HEK293T (cell line): Measurements from ENCODE around the gene OR5AP2.
"Not testable (repeated sequence)": the region's sequence is repeated elsewhere in the genome, so short reads cannot be mapped to it uniquely, and the experiment has no call there.

Experiments used
- CTCF ChIA-PET: fragments of 350-600 bp; formaldehyde crosslinking; extraction: SDS; loops from one replicate; lab custom pipeline; 2021; ENCODE audit warnings: antibody characterized with exemption, inconsistent platforms; lab: Yijun Ruan, JAX
- POLR2A ChIA-PET: fragments of 350-600 bp; formaldehyde crosslinking; extraction: SDS; loops from one replicate; lab custom pipeline; 2020; ENCODE audit warnings: antibody characterized with exemption, inconsistent platforms; lab: Yijun Ruan, JAX
- DNase-seq: peaks from one replicate; pipeline ENCODE4 v3.0.0; 2012; ENCODE audit warnings: mixed read lengths; ENCODE audit errors: extremely low spot score
- ARNT ChIP-seq: fragments of 450-650 bp; IDR thresholded peaks from 2 replicates; pipeline ENCODE4 v1.6.1; 2017; ENCODE audit warnings: mild to moderate bottlenecking
- BHLHE40 ChIP-seq: fragments of 450-650 bp; IDR thresholded peaks from 2 replicates; pipeline ENCODE4 v1.6.1; 2016; ENCODE audit warnings: mild to moderate bottlenecking, moderate library complexity, borderline replicate concordance
- CTBP1 ChIP-seq: fragments of 450-650 bp; IDR thresholded peaks from 2 replicates; pipeline ENCODE4 v1.6.1; 2016; ENCODE audit warnings: borderline replicate concordance
- ELF4 ChIP-seq: fragments of 450-650 bp; IDR thresholded peaks from 2 replicates; pipeline ENCODE4 v1.6.1; 2017; ENCODE audit warnings: antibody characterized with exemption
- FOXA1 ChIP-seq: fragments of 450-650 bp; IDR thresholded peaks from 2 replicates; pipeline ENCODE4 v1.6.1; 2016; ENCODE audit warnings: mild to moderate bottlenecking
- FOXK2 ChIP-seq: fragments of 450-650 bp; IDR thresholded peaks from 2 replicates; pipeline ENCODE4 v1.6.1; 2016; ENCODE audit warnings: mild to moderate bottlenecking
- FOXM1 ChIP-seq: fragments of 450-650 bp; IDR thresholded peaks from 2 replicates; pipeline ENCODE4 v1.6.1; 2017; ENCODE audit warnings: mild to moderate bottlenecking, borderline replicate concordance
- HDGF ChIP-seq: fragments of 450-650 bp; IDR thresholded peaks from 2 replicates; pipeline ENCODE4 v1.6.1; 2017; ENCODE audit warnings: antibody characterized with exemption, borderline replicate concordance
- L3MBTL2 ChIP-seq: fragments of 450-650 bp; conservative IDR thresholded peaks from 2 replicates; pipeline ENCODE4 v1.6.1; 2016; ENCODE audit warnings: mild to moderate bottlenecking
- LEF1 ChIP-seq: fragments of 450-650 bp; IDR thresholded peaks from 2 replicates; pipeline ENCODE4 v1.6.1; 2017; ENCODE audit warnings: mild to moderate bottlenecking, borderline replicate concordance
- NFRKB ChIP-seq: fragments of 450-650 bp; IDR thresholded peaks from 2 replicates; pipeline ENCODE4 v1.6.1; 2016; ENCODE audit warnings: mild to moderate bottlenecking, moderate library complexity
- PKNOX1 ChIP-seq: fragments of 450-650 bp; IDR thresholded peaks from 2 replicates; pipeline ENCODE4 v1.6.1; 2016
- SP1 ChIP-seq: fragments of 450-650 bp; IDR thresholded peaks from 2 replicates; pipeline ENCODE4 v1.6.1; 2017
- SUZ12 ChIP-seq: fragments of 450-650 bp; IDR thresholded peaks from 2 replicates; pipeline ENCODE4 v1.6.1; 2016; ENCODE audit warnings: mild to moderate bottlenecking
- TARDBP ChIP-seq: fragments of 450-650 bp; IDR thresholded peaks from 2 replicates; pipeline ENCODE4 v1.6.1; 2016
- ZNF384 ChIP-seq: fragments of 450-650 bp; IDR thresholded peaks from 2 replicates; pipeline ENCODE4 v1.6.1; 2016

OR5AP2 gene

GRCh38 chr11:56642339-56642738, at the start of gene OR5AP2:
OR5AP2 (minus strand) TSS chr11:56642439; CDS start chr11:56642439, 0 bp downstream.
- TF ChIP-seq ZNF384 (no peak), FOXK2 (no peak), ELF4 (no peak)
- no peak for DNase-seq
- CTCF ChIA-PET: no interaction called here
- POLR2A ChIA-PET: no interaction called here

GRCh38 chr11:56691179-56691578, 48.9 kb upstream of the OR5AP2 start:
- DNase-seq, CTCF ChIA-PET, POLR2A ChIA-PET: not testable (repeated sequence)

GRCh38 chr11:56688554-56689100, 46.4 kb upstream of the OR5AP2 start:
- POLR2A ChIA-PET: no interaction called here
- CTCF ChIA-PET: no interaction called here
- TF ChIP-seq SUZ12: no peak
- TF ChIP-seq NFRKB: no peak
- no peak for TF ChIP-seq ELF4
- TF ChIP-seq FOXA1: no peak
- no peak for TF ChIP-seq LEF1
- TF ChIP-seq FOXK2: no peak
- TF ChIP-seq ZNF384: no peak
- TF ChIP-seq BHLHE40: no peak
- no peak for TF ChIP-seq ARNT
- TF ChIP-seq TARDBP: no peak
- no peak for DNase-seq

GRCh38 chr11:56670984-56671383, 28.7 kb upstream of the OR5AP2 start:
- DNase-seq: no peak
- POLR2A ChIA-PET: no interaction called here
- CTCF ChIA-PET: no interaction called here
- no peak for TF ChIP-seq L3MBTL2
- TF ChIP-seq ARNT: no peak
- no peak for TF ChIP-seq FOXM1
- no peak for TF ChIP-seq SP1
- TF ChIP-seq ELF4: no peak
- TF ChIP-seq TARDBP: no peak

- DNase-seq: no peak
- POLR2A ChIA-PET: no interaction called here
- CTCF ChIA-PET: no interaction called here
- TF ChIP-seq LEF1: no peak
- TF ChIP-seq PKNOX1: no peak
- TF ChIP-seq ELF4: no peak
- TF ChIP-seq FOXM1: no peak
- no peak for TF ChIP-seq HDGF
- no peak for TF ChIP-seq NFRKB
- TF ChIP-seq FOXK2: no peak
- TF ChIP-seq SP1: no peak
- TF ChIP-seq ARNT: no peak
- no peak for TF ChIP-seq TARDBP
- TF ChIP-seq FOXA1: no peak
- TF ChIP-seq BHLHE40: no peak
- no peak for TF ChIP-seq L3MBTL2
- no peak for TF ChIP-seq CTBP1
- no peak for TF ChIP-seq ZNF384
- TF ChIP-seq SUZ12: no peak
Measured at GRCh38 chr11:56663386-56663785, 21.1 kb upstream of the OR5AP2 start, which contains the start of gene OR5AR1. OR5AR1 (plus strand) TSS chr11:56663686; CDS start chr11:56663686, 0 bp downstream.

- no peak for DNase-seq
- no peak for TF ChIP-seq ARNT
- TF ChIP-seq PKNOX1: no peak
- no peak for TF ChIP-seq ZNF384
- TF ChIP-seq SUZ12: no peak
- TF ChIP-seq ELF4: no peak
- no peak for TF ChIP-seq FOXK2
- TF ChIP-seq FOXA1: no peak
- TF ChIP-seq TARDBP: no peak
- no peak for TF ChIP-seq FOXM1
- no peak for TF ChIP-seq NFRKB
- TF ChIP-seq L3MBTL2: no peak
- TF ChIP-seq LEF1: no peak
- TF ChIP-seq HDGF: no peak
- TF ChIP-seq BHLHE40: no peak
- no peak for TF ChIP-seq CTBP1
- TF ChIP-seq SP1: no peak
- POLR2A ChIA-PET: no interaction called here
- CTCF ChIA-PET: no interaction called here
Measured at GRCh38 chr11:56659755-56660154, 17.5 kb upstream of the OR5AP2 start.

GRCh38 chr11:56637500-56637899, 4.7 kb downstream of the OR5AP2 start:
- CTCF ChIA-PET: no interaction called here

GRCh38 chr11:56636861-56637260, 5.4 kb downstream of the OR5AP2 start:
- ChIA-PET CTCF (no interaction called here), POLR2A (no interaction called here)
- no peak for DNase-seq
- no peak for TF ChIP-seq L3MBTL2

More at GRCh38 chr11:56637500-56637899, 4.7 kb downstream of the OR5AP2 start:
- TF ChIP-seq FOXA1 (no peak), SP1 (no peak), FOXM1 (no peak), NFRKB (no peak), ELF4 (no peak), BHLHE40 (no peak), TARDBP (no peak), SUZ12 (no peak), L3MBTL2 (no peak), ZNF384 (no peak)
- POLR2A ChIA-PET: no interaction called here
- no peak for DNase-seq
